SU-DHL-6 (cell line): Measurements from ENCODE around the gene S100A4.

Source experiments
- H2AFZ ChIP-seq: fragments of 200-600 bp; sonication (generic); 2 replicates; pipeline ENCODE4 v1.6.1; 2014; ENCODE audit warnings: low read depth, mild to moderate bottlenecking, moderate library complexity, mixed read lengths, antibody characterized with exemption, low read length; ENCODE audit not compliant: severe bottlenecking
- H3F3A ChIP-seq: fragments of 200-600 bp; shearing (Covaris generic); 2 replicates; pipeline ENCODE4 v1.6.0; 2016; ENCODE audit warnings: antibody characterized with exemption, mild to moderate bottlenecking; ENCODE audit not compliant: insufficient read depth
- H3K27ac ChIP-seq: fragments of 200-600 bp; sonication (generic); 2 replicates; pipeline ENCODE4 v1.5.1; 2016; ENCODE audit warnings: low read depth, mild to moderate bottlenecking, low read length, moderate library complexity, mixed read lengths
- H3K27me3 ChIP-seq: fragments of 200-600 bp; sonication (generic), shearing (Covaris generic); 2 replicates; pipeline ENCODE4 v1.6.0; 2014; ENCODE audit warnings: mild to moderate bottlenecking, low read length
- H3K36me3 ChIP-seq: fragments of 200-600 bp; sonication (generic); 2 replicates; pipeline ENCODE4 v1.6.1; 2014; ENCODE audit warnings: mild to moderate bottlenecking, low read length, mixed read lengths
- H3K4me2 ChIP-seq: fragments of 300-600, 200-600 bp; shearing (Covaris generic), sonication (generic); 2 replicates; pipeline ENCODE4 v1.6.0; 2014; ENCODE audit warnings: low read length, low read depth, mild to moderate bottlenecking; ENCODE audit not compliant: poor library complexity, severe bottlenecking
- H3K4me3 ChIP-seq: fragments of 200-600 bp; sonication (generic); 2 replicates; pipeline ENCODE4 v1.5.1; 2014; ENCODE audit warnings: antibody characterized with exemption, low read length, mild to moderate bottlenecking, mixed read lengths; ENCODE audit not compliant: insufficient read depth, poor library complexity, severe bottlenecking
- H3K79me2 ChIP-seq: fragments of 200-600 bp; sonication (generic); 2 replicates; pipeline ENCODE4 v1.6.1; 2014; ENCODE audit warnings: mild to moderate bottlenecking, low read length, moderate library complexity; ENCODE audit not compliant: insufficient read depth
- H3K9ac ChIP-seq: fragments of 200-600 bp; sonication (generic); 2 replicates; pipeline ENCODE4 v1.7.0; 2014; ENCODE audit warnings: mild to moderate bottlenecking, low read length
- H3K9me2 ChIP-seq: fragments of 200-600 bp; sonication (generic); replicated peaks from 2 replicates; pipeline ENCODE4 v1.6.1; 2014; ENCODE audit warnings: low read length; ENCODE audit not compliant: insufficient read depth
- H3K9me3 ChIP-seq: fragments of 200-600 bp; sonication (generic); 2 replicates; pipeline ENCODE4 v1.6.1; 2014; ENCODE audit warnings: low read length, mixed read lengths; ENCODE audit not compliant: insufficient read depth
- H4K20me1 ChIP-seq: fragments of 200-600 bp; sonication (generic); 2 replicates; pipeline ENCODE4 v1.6.1; 2014; ENCODE audit warnings: low read depth, mild to moderate bottlenecking, antibody characterized with exemption, low read length, moderate library complexity, mixed read lengths
- EZH2phosphoT487 ChIP-seq: fragments of 200-600 bp; sonication (generic), shearing (Covaris generic); conservative IDR thresholded peaks from 2 replicates; pipeline ENCODE4 v1.6.1; 2018; ENCODE audit warnings: mild to moderate bottlenecking, antibody characterized with exemption, low read length, moderate library complexity, mixed read lengths
- TF ChIP-seq, protein P1 (sequence below): fragments of 200-600 bp; sonication (generic); IDR thresholded peaks from one replicate; pipeline ENCODE4 v1.5.1; 2017; ENCODE audit warnings: antibody characterized with exemption, mild to moderate bottlenecking, low read length, moderate library complexity; ENCODE audit not compliant: insufficient read depth, poor library complexity, severe bottlenecking

S100A4 gene

DNA sequence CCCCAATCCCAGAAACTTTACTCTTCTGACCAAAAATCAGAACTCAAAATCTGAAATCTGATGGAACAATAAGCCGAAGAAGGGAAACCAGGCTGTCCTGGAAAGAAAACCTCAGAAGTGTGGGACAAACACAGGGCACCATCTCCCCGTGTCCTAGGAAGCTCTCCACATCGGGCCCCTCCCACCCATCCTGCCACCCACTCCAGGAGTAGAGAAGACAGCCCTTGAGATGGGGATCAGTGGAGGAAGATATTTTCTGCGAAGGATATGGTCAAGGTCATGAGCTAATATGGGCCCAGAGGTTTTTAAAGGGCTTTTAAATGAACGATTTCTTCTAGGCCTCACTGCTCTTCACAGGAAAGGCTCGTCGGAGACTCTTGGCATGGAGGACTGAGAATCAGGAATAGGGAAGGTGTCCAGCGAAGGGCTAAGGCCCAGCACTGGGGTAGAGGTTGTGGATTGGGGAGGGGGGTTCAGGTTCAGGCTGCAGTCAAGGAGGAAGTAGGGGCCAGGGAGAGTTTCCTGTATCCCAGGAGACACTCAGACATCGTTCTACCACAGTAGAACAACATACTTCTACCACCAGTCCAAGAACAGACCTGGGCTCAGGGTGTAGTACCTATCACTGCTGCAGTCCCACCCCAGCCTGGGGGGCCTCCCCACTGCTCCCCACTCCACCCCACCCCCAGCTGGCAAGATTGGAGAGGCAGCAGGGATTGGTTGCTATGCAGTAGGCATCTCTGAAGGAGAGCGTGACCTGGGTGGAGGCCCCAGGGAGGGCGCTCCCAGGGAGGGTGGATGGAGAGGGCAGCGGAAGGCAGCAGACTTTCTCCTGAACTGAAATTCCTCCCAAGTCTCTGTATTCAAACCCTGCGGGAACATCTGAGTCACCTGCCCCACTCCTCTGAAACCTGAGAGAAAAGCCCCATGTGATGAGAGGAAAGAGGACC is 3.7 kb downstream of the S100A4 start:
- no peaks in the 10 kb centered on the region for H3K36me3 ChIP-seq
- no peaks in the 10 kb centered on the region for H4K20me1 ChIP-seq
- H3K9ac ChIP-seq = no peak overlapping the region
- no peak for TF ChIP-seq EZH2phosphoT487
- TF ChIP-seq, protein P1, sequence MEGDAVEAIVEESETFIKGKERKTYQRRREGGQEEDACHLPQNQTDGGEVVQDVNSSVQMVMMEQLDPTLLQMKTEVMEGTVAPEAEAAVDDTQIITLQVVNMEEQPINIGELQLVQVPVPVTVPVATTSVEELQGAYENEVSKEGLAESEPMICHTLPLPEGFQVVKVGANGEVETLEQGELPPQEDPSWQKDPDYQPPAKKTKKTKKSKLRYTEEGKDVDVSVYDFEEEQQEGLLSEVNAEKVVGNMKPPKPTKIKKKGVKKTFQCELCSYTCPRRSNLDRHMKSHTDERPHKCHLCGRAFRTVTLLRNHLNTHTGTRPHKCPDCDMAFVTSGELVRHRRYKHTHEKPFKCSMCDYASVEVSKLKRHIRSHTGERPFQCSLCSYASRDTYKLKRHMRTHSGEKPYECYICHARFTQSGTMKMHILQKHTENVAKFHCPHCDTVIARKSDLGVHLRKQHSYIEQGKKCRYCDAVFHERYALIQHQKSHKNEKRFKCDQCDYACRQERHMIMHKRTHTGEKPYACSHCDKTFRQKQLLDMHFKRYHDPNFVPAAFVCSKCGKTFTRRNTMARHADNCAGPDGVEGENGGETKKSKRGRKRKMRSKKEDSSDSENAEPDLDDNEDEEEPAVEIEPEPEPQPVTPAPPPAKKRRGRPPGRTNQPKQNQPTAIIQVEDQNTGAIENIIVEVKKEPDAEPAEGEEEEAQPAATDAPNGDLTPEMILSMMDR = no peak
- H3K4me2 ChIP-seq = no peak overlapping the region
- no peaks in the 10 kb centered on the region for H3K9me2 ChIP-seq
- no peak overlapping the region for H3K4me3 ChIP-seq
- H3K9me3 ChIP-seq = no peaks in the 10 kb centered on the region
- H3K27ac ChIP-seq = no peak overlapping the region
- no peak overlapping the region for H2AFZ ChIP-seq
- no peaks in the 10 kb centered on the region for H3F3A ChIP-seq
- no peaks in the 10 kb centered on the region for H3K79me2 ChIP-seq
- H3K27me3 ChIP-seq = no peaks in the 10 kb centered on the region

DNA sequence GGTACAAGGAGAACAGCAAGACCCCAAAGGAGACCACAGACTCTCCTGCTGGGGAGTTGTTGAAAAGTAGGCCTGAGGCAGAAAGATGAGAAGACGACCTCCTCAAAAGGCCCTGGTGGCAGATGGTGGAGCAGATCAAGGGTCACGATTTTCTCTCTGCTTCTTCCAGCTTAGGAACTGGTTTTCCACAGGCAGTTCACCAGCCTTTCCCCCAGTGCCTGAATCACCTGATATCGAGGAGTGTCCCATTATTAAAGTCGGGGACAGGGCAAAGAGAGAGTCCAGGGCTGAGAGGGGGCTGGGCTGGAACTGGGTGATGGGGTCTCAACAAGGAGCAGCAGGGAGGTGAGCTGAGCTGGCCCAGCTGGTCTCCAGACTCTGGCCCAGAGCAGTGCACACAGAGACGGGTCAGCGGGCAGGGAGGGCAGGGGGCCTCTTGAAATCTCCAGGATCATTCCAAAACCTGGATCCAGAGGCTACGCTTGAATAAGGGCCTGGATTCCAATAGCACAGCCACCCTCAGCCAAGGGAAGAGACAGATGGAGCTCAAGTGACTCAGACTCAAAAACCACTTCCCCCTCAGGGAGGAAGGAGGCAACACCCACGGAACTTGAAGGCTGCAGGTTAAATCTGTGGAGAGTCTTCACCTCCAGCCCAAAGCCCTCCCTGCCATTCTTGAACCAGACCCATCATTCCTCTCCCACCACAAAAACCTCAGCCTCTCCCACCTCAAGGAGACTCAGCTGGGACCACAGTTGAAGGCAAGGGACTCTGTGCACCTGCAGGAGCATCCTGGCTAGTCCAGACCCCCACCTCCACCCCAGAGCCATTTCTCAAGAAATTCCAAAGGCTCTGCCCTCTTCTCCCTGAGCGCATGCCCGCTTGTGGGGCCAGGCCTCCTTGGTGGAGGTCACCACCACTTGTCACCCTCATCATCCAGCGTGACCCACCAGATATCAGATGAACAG is 4.9 kb downstream of the S100A4 start, which contains the start of gene S100A5:
Gene S100A5, minus strand, starts transcription at position 541 of the 968 bp plus-strand sequence. CDS start 743 bp downstream, outside the sequence.
- Histone ChIP-seq H3K79me2 (no peaks in the 10 kb centered on the region), H3K9ac (no peak within 1 kb of the TSS), H2AFZ (no peak within 1 kb of the TSS), H3F3A (no peaks in the 10 kb centered on the region), H3K9me3 (no peaks in the 10 kb centered on the region), H3K36me3 (no peaks in the 10 kb centered on the region), H4K20me1 (no peaks in the 10 kb centered on the region), H3K9me2 (no peaks in the 10 kb centered on the region), H3K27me3 (no peaks in the 10 kb centered on the region), H3K4me3 (no peak within 1 kb of the TSS), H3K27ac (no peak within 1 kb of the TSS), H3K4me2 (no peak within 1 kb of the TSS)
- TF ChIP-seq EZH2phosphoT487 = no peak
- TF ChIP-seq, protein P1 = no peak

DNA sequence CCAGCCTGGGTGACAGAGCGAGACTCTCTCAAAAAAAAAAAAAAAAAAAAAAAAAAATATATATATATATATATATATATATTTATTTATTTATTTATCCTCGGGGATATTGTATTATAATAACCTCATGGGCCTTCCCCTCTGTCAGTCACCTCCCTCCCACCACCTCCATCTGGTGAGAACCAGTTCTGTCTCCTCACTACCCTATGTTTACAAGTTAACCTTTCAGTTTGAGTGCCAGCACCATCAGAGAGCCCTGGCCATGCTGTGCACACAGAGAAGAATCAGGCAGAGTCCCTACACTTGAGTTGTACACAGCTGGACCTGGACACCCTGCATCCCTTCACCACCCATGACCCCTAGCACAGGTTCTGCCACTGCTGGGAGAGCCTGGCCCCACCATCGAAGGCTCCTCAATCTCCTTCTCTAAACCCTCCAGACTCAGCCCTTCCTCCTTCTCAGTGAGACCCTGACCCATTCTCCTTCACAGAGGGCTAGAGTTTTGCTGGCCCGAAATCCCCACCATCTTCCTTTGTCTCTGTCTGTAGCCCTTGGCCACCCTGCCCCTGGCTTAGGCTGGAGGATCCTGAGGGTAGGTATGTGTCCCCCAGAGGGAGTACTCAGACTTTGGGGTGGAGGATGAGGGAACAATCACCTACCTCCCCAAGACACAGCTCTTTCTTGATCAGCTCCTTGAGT is 6.1 kb downstream of the S100A4 start:
- Histone ChIP-seq H3F3A (no peaks in the 10 kb centered on the region), H3K9ac (no peak overlapping the region), H3K79me2 (no peaks in the 10 kb centered on the region)

More for the DNA sequence above, 6.1 kb downstream of the S100A4 start:
- H3K4me3 ChIP-seq = no peak overlapping the region
- no peaks in the 10 kb centered on the region for H3K9me3 ChIP-seq
- no peaks in the 10 kb centered on the region for H3K36me3 ChIP-seq
- H4K20me1 ChIP-seq = no peaks in the 10 kb centered on the region
- H3K27me3 ChIP-seq = no peaks in the 10 kb centered on the region
- TF ChIP-seq EZH2phosphoT487 = no peak
- TF ChIP-seq, protein P1 = no peak
- no peak overlapping the region for H3K4me2 ChIP-seq
- no peak overlapping the region for H2AFZ ChIP-seq
- H3K9me2 ChIP-seq = no peaks in the 10 kb centered on the region
- no peak overlapping the region for H3K27ac ChIP-seq
